ENCODE measurements around the gene ZNF407.

The ZNF407 gene

DNA sequence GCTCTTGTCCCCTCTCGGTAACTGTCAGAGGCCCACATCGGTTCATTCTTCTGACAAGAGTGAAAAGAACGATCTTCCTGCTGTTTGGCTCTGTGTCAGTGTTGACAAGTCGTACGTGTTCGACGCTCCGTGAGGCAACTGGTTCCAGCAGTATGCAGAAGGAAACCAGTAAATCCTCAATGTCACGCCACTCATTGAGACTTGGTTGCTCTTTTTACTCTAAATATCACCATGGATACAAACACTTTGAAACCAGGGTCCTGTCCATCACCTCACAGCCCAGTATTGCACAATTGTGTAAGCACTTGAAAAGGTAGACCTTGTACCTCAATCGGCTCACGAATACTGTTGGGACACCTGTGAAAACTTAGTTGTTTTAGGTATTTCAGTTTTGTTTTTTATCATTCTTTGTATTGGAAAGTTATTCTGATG lies 136.4 kb downstream of the ZNF407 start:
- H3K27me3 ChIP-seq: no peaks in the 10 kb centered on the region

DNA sequence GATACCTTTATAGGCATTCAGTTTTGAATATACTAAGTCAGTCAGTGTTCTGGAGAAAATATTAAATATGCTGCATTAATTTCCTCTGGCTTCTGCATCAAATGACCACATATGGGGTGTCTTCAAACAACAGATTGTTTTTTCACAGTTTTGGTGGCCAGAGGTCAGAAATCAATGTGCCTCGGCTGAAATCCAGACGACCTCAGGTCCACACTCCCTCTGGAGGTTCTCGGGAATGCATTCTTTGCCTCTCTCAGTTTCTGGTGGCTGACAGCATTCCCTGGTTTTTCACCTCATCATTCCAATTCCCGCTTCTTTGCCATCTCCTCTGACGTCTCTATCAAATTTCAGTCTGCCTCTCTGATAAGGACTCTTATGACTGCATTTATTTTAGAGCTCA lies 142.3 kb downstream of the ZNF407 start:
- H3K9ac ChIP-seq: no peak overlapping the region
- H3K36me3 ChIP-seq: peaks cover 0 to 13% (median 5%) of the 10 kb centered on the region in 11 experiments; a peak in 7 of 22 replicates
- peaks cover 0 to 6% (median 0%) of the 10 kb centered on the region in 10 experiments; a peak in 2 of 20 replicates for H3K4me1 ChIP-seq
- no peaks in the 10 kb centered on the region for H3K27me3 ChIP-seq
- peaks cover 0 to 5% (median 0%) of the 10 kb centered on the region in 11 experiments; a peak in 2 of 22 replicates for H4K20me1 ChIP-seq
- no peaks in the 10 kb centered on the region for H3K9me3 ChIP-seq (replicated peaks in 1 of 11)
- H3K4me3 ChIP-seq: no peak overlapping the region
- H3K4me2 ChIP-seq: no peak overlapping the region
- no peak for TF ChIP-seq Cebpa-rat (IDR thresholded peaks at IDR 0.05)
- H3K27ac ChIP-seq: no peak overlapping the region

More for the DNA sequence above, 136.4 kb downstream of the ZNF407 start:
- H3K9me3 ChIP-seq (replicated peaks in 1 of 11): no peaks in the 10 kb centered on the region
- H3K4me3 ChIP-seq: no peak overlapping the region
- no peak overlapping the region for H3K4me2 ChIP-seq
- no peak overlapping the region for H3K9ac ChIP-seq
- no peak overlapping the region for H3K27ac ChIP-seq
- no peak for TF ChIP-seq Cebpa-rat (IDR thresholded peaks at IDR 0.05)
- H3K36me3 ChIP-seq: peaks cover 0 to 35% (median 5%) of the 10 kb centered on the region in 11 experiments; a peak in 8 of 22 replicates
- peaks cover 0 to 3% (median 0%) of the 10 kb centered on the region in 11 experiments; a peak in 4 of 22 replicates for H4K20me1 ChIP-seq
- H3K4me1 ChIP-seq: peaks cover 0 to 6% (median 0%) of the 10 kb centered on the region in 10 experiments; a peak in 2 of 20 replicates

DNA sequence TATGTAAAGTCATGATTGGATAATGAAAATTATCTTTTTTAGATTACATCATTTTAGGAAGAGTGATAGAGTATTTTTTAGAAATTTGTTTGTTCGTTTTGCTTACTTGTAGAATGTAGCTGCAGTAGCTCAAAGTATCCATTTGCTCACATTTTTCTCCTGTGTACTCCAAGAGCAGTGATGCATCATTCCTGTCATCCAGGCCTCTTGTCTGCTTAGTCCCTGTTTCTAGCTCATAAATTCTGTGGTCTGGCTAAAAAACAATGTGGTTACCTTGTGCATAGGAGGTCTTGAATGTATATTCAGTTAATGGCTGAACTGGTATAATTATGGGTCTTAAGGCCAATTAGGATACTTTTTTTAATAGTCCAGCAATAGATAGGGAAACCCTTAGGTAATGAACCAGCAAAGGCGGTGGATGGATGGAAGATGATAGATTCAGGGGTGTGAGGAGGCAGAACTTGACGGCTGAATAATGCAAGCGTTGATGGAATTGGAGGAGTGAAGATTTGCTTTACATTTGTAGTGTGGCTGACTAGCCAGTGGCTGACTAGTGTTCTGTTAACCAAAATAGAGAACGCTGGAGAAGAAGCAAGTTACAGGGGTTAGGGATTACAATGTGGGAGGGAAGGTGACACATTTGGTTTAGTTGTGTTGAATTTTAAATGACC lies 145.0 kb downstream of the ZNF407 start:
- no peak overlapping the region for H3K9ac ChIP-seq
- H3K27me3 ChIP-seq: no peaks in the 10 kb centered on the region
- peaks cover 0 to 6% (median 0%) of the 10 kb centered on the region in 10 experiments; a peak in 2 of 20 replicates for H3K4me1 ChIP-seq
- peaks cover 0 to 21% (median 5%) of the 10 kb centered on the region in 11 experiments; a peak in 7 of 22 replicates for H3K36me3 ChIP-seq
- H3K9me3 ChIP-seq (replicated peaks in 1 of 11): no peaks in the 10 kb centered on the region
- no peak for TF ChIP-seq Cebpa-rat (IDR thresholded peaks at IDR 0.05)
- no peak overlapping the region for H3K4me2 ChIP-seq
- peaks cover 0 to 7% (median 0%) of the 10 kb centered on the region in 11 experiments; a peak in 3 of 22 replicates for H4K20me1 ChIP-seq
- H3K4me3 ChIP-seq: no peak overlapping the region
- no peak overlapping the region for H3K27ac ChIP-seq

DNA sequence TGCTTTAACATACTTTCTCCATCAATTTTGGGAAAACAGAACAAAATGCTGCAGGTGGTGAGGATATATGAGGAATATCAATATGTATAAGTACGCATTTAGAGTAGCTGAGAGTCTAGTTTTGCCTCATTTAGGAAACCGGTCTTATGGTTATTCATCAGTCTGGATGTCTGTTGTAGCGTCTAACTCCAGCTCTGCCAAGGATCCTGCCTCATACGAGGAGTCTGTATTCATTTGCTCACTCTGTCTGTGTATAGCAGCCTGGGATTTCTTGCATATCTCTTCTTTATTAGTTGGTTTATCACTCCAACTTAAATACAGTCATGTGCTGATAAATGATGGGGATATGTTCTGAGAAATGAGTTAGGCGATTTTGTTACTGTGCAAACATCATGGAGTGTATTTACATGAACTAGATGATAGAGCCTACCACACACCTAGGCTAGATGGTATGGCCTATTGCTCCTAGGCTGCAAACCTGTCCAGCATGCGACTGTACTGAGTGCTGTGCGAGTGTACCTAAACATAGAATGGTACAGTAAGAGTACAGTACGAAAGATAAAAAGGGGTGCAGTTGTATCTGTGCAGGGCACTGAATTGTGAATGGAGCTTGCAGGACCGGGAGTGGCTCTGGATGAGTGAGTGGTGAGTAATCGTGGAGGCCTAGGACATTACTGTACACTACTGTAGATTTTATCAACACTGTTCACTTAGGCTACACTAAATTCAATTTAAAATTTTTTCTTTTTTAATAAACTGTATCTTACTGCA lies 148.1 kb downstream of the ZNF407 start:
- H3K4me3 ChIP-seq: no peak overlapping the region
- H3K27ac ChIP-seq: no peak overlapping the region
- no peak overlapping the region for H3K4me2 ChIP-seq

DNA sequence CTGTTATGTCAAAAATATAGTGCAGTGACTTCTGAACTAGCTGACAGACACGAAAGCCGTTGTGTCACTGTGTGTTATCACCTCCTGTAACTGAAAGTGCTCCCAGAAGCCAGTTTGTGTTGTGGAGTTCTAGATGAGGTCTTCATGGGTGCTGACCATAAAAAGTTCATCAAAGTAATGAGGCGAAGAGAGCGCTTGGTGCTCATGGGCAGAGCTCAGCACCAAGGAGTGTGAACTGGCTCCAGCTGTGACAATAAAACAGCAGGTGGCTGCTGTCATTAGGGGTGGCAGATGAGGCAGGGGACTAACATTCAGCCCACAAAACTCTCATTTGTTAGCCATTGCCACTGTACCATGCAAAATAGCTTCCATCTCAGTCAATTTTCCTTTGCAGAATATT lies 151.1 kb downstream of the ZNF407 start:
- Histone ChIP-seq H3K9me3 (replicated peaks in 1 of 11) (peaks cover 4 to 15% (median 9%) of the 10 kb centered on the region in 11 experiments; a peak in 13 of 22 replicates), H3K27ac (no peak overlapping the region), H3K4me3 (no peak overlapping the region), H3K4me2 (no peak overlapping the region), H4K20me1 (peaks cover 0 to 7% (median 0%) of the 10 kb centered on the region in 11 experiments; a peak in 4 of 22 replicates), H3K27me3 (no peaks in the 10 kb centered on the region), H3K9ac (no peak overlapping the region), H3K36me3 (peaks cover 0 to 13% (median 0%) of the 10 kb centered on the region in 11 experiments; a peak in 1 of 22 replicates), H3K4me1 (no peaks in the 10 kb centered on the region)
- TF ChIP-seq Cebpa-rat (IDR thresholded peaks at IDR 0.05): no peak

More for the DNA sequence above, 148.1 kb downstream of the ZNF407 start:
- Histone ChIP-seq H3K9me3 (replicated peaks in 1 of 11) (peaks cover 0 to 3% (median 0%) of the 10 kb centered on the region in 11 experiments; a peak in 1 of 22 replicates), H3K36me3 (peaks cover 0 to 15% (median 0%) of the 10 kb centered on the region in 11 experiments; a peak in 6 of 22 replicates), H4K20me1 (peaks cover 0 to 10% (median 0%) of the 10 kb centered on the region in 11 experiments; a peak in 4 of 22 replicates), H3K4me1 (no peaks in the 10 kb centered on the region), H3K9ac (no peak overlapping the region), H3K27me3 (no peaks in the 10 kb centered on the region)
- no peak for TF ChIP-seq Cebpa-rat (IDR thresholded peaks at IDR 0.05)

DNA sequence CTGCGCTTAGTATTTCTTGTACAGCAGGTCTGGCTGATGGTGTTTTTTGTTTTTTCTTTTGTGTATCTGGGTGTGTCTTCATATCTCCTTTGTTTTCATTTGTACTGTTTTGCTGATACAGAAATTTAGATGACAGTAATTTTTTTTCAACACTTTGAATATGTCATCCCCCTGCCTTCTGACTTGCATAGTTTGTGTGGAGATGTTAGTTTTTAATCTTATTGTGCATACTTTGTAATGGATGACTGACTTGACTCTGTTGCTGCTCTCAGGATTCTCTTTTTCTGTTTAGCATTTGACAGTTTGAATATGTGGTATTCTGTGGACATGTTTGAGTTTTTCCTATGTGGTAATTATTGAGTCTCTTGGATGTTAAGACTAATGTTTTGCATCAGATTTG lies 161.3 kb downstream of the ZNF407 start:
- Histone ChIP-seq H3K9me3 (replicated peaks in 1 of 11) (peaks cover 20 to 42% (median 31%) of the 10 kb centered on the region in 11 experiments; a peak in 20 of 22 replicates), H3K4me3 (no peak overlapping the region), H3K4me1 (no peaks in the 10 kb centered on the region), H3K36me3 (peaks cover 0 to 22% (median 13%) of the 10 kb centered on the region in 11 experiments; a peak in 13 of 22 replicates), H3K4me2 (no peak overlapping the region), H4K20me1 (no peaks in the 10 kb centered on the region; a peak in 1 of 22 replicates), H3K9ac (no peak overlapping the region), H3K27ac (no peak overlapping the region), H3K27me3 (no peaks in the 10 kb centered on the region)
- TF ChIP-seq Cebpa-rat (IDR thresholded peaks at IDR 0.05): no peak

- no peak overlapping the region for H3K4me3 ChIP-seq
- H3K4me2 ChIP-seq: no peak overlapping the region
- no peaks in the 10 kb centered on the region for H3K27me3 ChIP-seq
- no peak overlapping the region for H3K27ac ChIP-seq
- no peak overlapping the region for H3K9ac ChIP-seq
- peaks cover 20 to 44% (median 31%) of the 10 kb centered on the region in 11 experiments; a peak in 20 of 22 replicates for H3K9me3 ChIP-seq (replicated peaks in 1 of 11)
- H3K36me3 ChIP-seq: peaks cover 0 to 22% (median 13%) of the 10 kb centered on the region in 11 experiments; a peak in 13 of 22 replicates
- H4K20me1 ChIP-seq: no peaks in the 10 kb centered on the region; a peak in 1 of 22 replicates
- no peaks in the 10 kb centered on the region for H3K4me1 ChIP-seq
- no peak for TF ChIP-seq Cebpa-rat (IDR thresholded peaks at IDR 0.05)
Observed at GRCh38 chr18:74760026-74760425, 162.4 kb downstream of the ZNF407 start.

GRCh38 chr18:74760436-74760835 lies 162.8 kb downstream of the ZNF407 start:
- no peak for TF ChIP-seq Cebpa-rat (IDR thresholded peaks at IDR 0.05)
- H3K9ac ChIP-seq: no peak overlapping the region
- no peak overlapping the region for H3K27ac ChIP-seq

DNA sequence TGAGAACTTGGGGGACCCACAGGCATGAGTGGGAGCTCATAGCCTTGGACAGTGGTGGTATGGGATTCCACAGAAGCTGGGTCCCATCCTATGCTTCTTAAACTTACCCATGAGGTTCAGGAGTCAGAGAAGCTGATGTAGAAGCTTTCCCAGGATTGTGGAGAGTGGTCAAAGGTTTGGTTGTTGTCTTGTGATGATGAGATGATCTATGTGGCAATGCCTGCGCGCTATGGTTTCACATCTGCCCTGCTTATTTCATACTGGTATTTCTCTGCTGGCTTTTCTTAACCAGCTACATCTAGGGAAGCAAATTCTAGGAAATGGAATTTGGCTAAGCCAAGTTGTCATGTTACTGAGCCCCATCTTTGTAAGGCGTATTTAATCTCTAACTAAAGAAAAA lies 168.6 kb downstream of the ZNF407 start:
- no peak overlapping the region for H3K4me2 ChIP-seq
- no peak overlapping the region for H3K27ac ChIP-seq
- TF ChIP-seq Cebpa-rat (IDR thresholded peaks at IDR 0.05): no peak
- H3K27me3 ChIP-seq: no peaks in the 10 kb centered on the region
- peaks cover 0 to 10% (median 0%) of the 10 kb centered on the region in 11 experiments; a peak in 2 of 22 replicates for H3K9me3 ChIP-seq (replicated peaks in 1 of 11)
- no peak overlapping the region for H3K4me3 ChIP-seq
- H3K4me1 ChIP-seq: no peaks in the 10 kb centered on the region
- H3K9ac ChIP-seq: no peak overlapping the region
- H4K20me1 ChIP-seq: no peaks in the 10 kb centered on the region; a peak in 1 of 22 replicates
- H3K36me3 ChIP-seq: peaks cover 0 to 17% (median 0%) of the 10 kb centered on the region in 11 experiments; a peak in 6 of 22 replicates

More at GRCh38 chr18:74760436-74760835, 162.8 kb downstream of the ZNF407 start:
- Histone ChIP-seq H3K9me3 (replicated peaks in 1 of 11) (peaks cover 20 to 44% (median 29%) of the 10 kb centered on the region in 11 experiments; a peak in 20 of 22 replicates), H3K4me3 (no peak overlapping the region), H3K4me1 (no peaks in the 10 kb centered on the region), H4K20me1 (no peaks in the 10 kb centered on the region; a peak in 2 of 22 replicates), H3K4me2 (no peak overlapping the region), H3K27me3 (no peaks in the 10 kb centered on the region), H3K36me3 (peaks cover 0 to 22% (median 13%) of the 10 kb centered on the region in 11 experiments; a peak in 13 of 22 replicates)

All from BLaER1 treated with 17β-estradiol and CSF1 and Interleukin-3, amounts not matched to agents 10 nM and 100 nM (cell line).